ENCODE results near the gene TSHZ2. TPM values are rescaled to one million over a fixed set of nuclear protein-coding genes. Genes with fewer than 3 reads are reported as not detected.

Gene TSHZ2
- polyA plus RNA-seq, 1 donor: 10.7 TPM

GRCh38 chr20:53187392-53188068 is 215.4 kb downstream of the TSHZ2 start:
- Histone ChIP-seq H3K4me3 (ENCODE audit: low read length) (no peak overlapping the region), H3K36me3 (ENCODE audit: control insufficient read depth, insufficient read depth, low read length) (no peaks in the 10 kb centered on the region), H3K27ac (ENCODE audit: low read length) (peak overlapping the region; percentile 36), H3K4me1 (ENCODE audit: control insufficient read depth, insufficient read depth, low read length) (no peaks in the 10 kb centered on the region), H3K27me3 (ENCODE audit: control insufficient read depth, insufficient read depth, low read length) (no peaks in the 10 kb centered on the region), H3K9me3 (ENCODE audit: control insufficient read depth, low read depth, low read length) (no peaks in the 10 kb centered on the region)
- peak; percentile 12 to 14 for DNase-seq
- 73% methylated on average over 3 of the region's 10 CpGs for WGBS (ENCODE audit: insufficient coverage, low lambda C conversion rate)

- no peaks in the 10 kb centered on the region for H3K36me3 ChIP-seq (ENCODE audit: control insufficient read depth, insufficient read depth, low read length)
- no peaks in the 10 kb centered on the region for H3K4me1 ChIP-seq (ENCODE audit: control insufficient read depth, insufficient read depth, low read length)
- H3K27ac ChIP-seq (ENCODE audit: low read length): no peak overlapping the region
- no peak for DNase-seq
- H3K9me3 ChIP-seq (ENCODE audit: control insufficient read depth, low read depth, low read length): no peaks in the 10 kb centered on the region
- no peaks in the 10 kb centered on the region for H3K27me3 ChIP-seq (ENCODE audit: control insufficient read depth, insufficient read depth, low read length)
- 100% methylated on average over 1 of the region's 6 CpGs for WGBS (ENCODE audit: insufficient coverage, low lambda C conversion rate)
- no peak overlapping the region for H3K4me3 ChIP-seq (ENCODE audit: low read length)
Measured at GRCh38 chr20:53190225-53190624, 218.1 kb downstream of the TSHZ2 start.

GRCh38 chr20:53191957-53192356 is 219.8 kb downstream of the TSHZ2 start:
- Histone ChIP-seq H3K9me3 (ENCODE audit: control insufficient read depth, low read depth, low read length) (no peaks in the 10 kb centered on the region), H3K27me3 (ENCODE audit: control insufficient read depth, insufficient read depth, low read length) (no peaks in the 10 kb centered on the region), H3K27ac (ENCODE audit: low read length) (no peak overlapping the region), H3K4me3 (ENCODE audit: low read length) (no peak overlapping the region), H3K36me3 (ENCODE audit: control insufficient read depth, insufficient read depth, low read length) (no peaks in the 10 kb centered on the region), H3K4me1 (ENCODE audit: control insufficient read depth, insufficient read depth, low read length) (no peaks in the 10 kb centered on the region)
- no peak for DNase-seq
- WGBS (ENCODE audit: insufficient coverage, low lambda C conversion rate): 80% methylated on average over 1 of the region's 2 CpGs

- no peak overlapping the region for H3K4me3 ChIP-seq (ENCODE audit: low read length)
- no peak overlapping the region for H3K27ac ChIP-seq (ENCODE audit: low read length)
- no peaks in the 10 kb centered on the region for H3K36me3 ChIP-seq (ENCODE audit: control insufficient read depth, insufficient read depth, low read length)
- no peaks in the 10 kb centered on the region for H3K4me1 ChIP-seq (ENCODE audit: control insufficient read depth, insufficient read depth, low read length)
- H3K9me3 ChIP-seq (ENCODE audit: control insufficient read depth, low read depth, low read length): no peaks in the 10 kb centered on the region
- no peaks in the 10 kb centered on the region for H3K27me3 ChIP-seq (ENCODE audit: control insufficient read depth, insufficient read depth, low read length)
- WGBS (ENCODE audit: insufficient coverage, low lambda C conversion rate): 0% methylated on average over 1 of the region's 11 CpGs
- no peak for DNase-seq
Measured at GRCh38 chr20:53194306-53195290, 222.4 kb downstream of the TSHZ2 start.

GRCh38 chr20:53195876-53196610 is 223.9 kb downstream of the TSHZ2 start:
- H3K4me1 ChIP-seq (ENCODE audit: control insufficient read depth, insufficient read depth, low read length): no peaks in the 10 kb centered on the region
- H3K36me3 ChIP-seq (ENCODE audit: control insufficient read depth, insufficient read depth, low read length): no peaks in the 10 kb centered on the region
- no peaks in the 10 kb centered on the region for H3K27me3 ChIP-seq (ENCODE audit: control insufficient read depth, insufficient read depth, low read length)
- no peak overlapping the region for H3K27ac ChIP-seq (ENCODE audit: low read length)
- H3K4me3 ChIP-seq (ENCODE audit: low read length): no peak overlapping the region
- H3K9me3 ChIP-seq (ENCODE audit: control insufficient read depth, low read depth, low read length): no peaks in the 10 kb centered on the region
- DNase-seq: no peak
- WGBS (ENCODE audit: insufficient coverage, low lambda C conversion rate): 74% methylated on average over 5 of the region's 16 CpGs

- Histone ChIP-seq H3K4me1 (ENCODE audit: control insufficient read depth, insufficient read depth, low read length) (no peaks in the 10 kb centered on the region), H3K27me3 (ENCODE audit: control insufficient read depth, insufficient read depth, low read length) (no peaks in the 10 kb centered on the region), H3K27ac (ENCODE audit: low read length) (no peak overlapping the region), H3K9me3 (ENCODE audit: control insufficient read depth, low read depth, low read length) (no peaks in the 10 kb centered on the region), H3K4me3 (ENCODE audit: low read length) (no peak overlapping the region), H3K36me3 (ENCODE audit: control insufficient read depth, insufficient read depth, low read length) (no peaks in the 10 kb centered on the region)
- no peak for DNase-seq
- WGBS (ENCODE audit: insufficient coverage, low lambda C conversion rate): no CpG with 5 or more reads among the region's 6 CpGs
Measured at GRCh38 chr20:53201588-53201987, 229.4 kb downstream of the TSHZ2 start.

- no peaks in the 10 kb centered on the region for H3K4me1 ChIP-seq (ENCODE audit: control insufficient read depth, insufficient read depth, low read length)
- no peak overlapping the region for H3K27ac ChIP-seq (ENCODE audit: low read length)
- no peak for DNase-seq
- H3K27me3 ChIP-seq (ENCODE audit: control insufficient read depth, insufficient read depth, low read length): no peaks in the 10 kb centered on the region
- H3K4me3 ChIP-seq (ENCODE audit: low read length): no peak overlapping the region
- WGBS (ENCODE audit: insufficient coverage, low lambda C conversion rate): 60% methylated on average over 1 of the region's 3 CpGs
- no peaks in the 10 kb centered on the region for H3K9me3 ChIP-seq (ENCODE audit: control insufficient read depth, low read depth, low read length)
- H3K36me3 ChIP-seq (ENCODE audit: control insufficient read depth, insufficient read depth, low read length): no peaks in the 10 kb centered on the region
Measured at GRCh38 chr20:53202777-53203176, 230.6 kb downstream of the TSHZ2 start.

- H3K27me3 ChIP-seq (ENCODE audit: control insufficient read depth, insufficient read depth, low read length): no peaks in the 10 kb centered on the region
- no peak for DNase-seq
- no peak overlapping the region for H3K4me3 ChIP-seq (ENCODE audit: low read length)
- H3K9me3 ChIP-seq (ENCODE audit: control insufficient read depth, low read depth, low read length): no peaks in the 10 kb centered on the region
- H3K27ac ChIP-seq (ENCODE audit: low read length): no peak overlapping the region
- no peaks in the 10 kb centered on the region for H3K4me1 ChIP-seq (ENCODE audit: control insufficient read depth, insufficient read depth, low read length)
- H3K36me3 ChIP-seq (ENCODE audit: control insufficient read depth, insufficient read depth, low read length): no peaks in the 10 kb centered on the region
- WGBS (ENCODE audit: insufficient coverage, low lambda C conversion rate): 60% methylated on average over 1 of the region's 5 CpGs
Measured at GRCh38 chr20:53205046-53205445, 232.9 kb downstream of the TSHZ2 start.

- no peaks in the 10 kb centered on the region for H3K9me3 ChIP-seq (ENCODE audit: control insufficient read depth, low read depth, low read length)
- H3K36me3 ChIP-seq (ENCODE audit: control insufficient read depth, insufficient read depth, low read length): no peaks in the 10 kb centered on the region
- no peak overlapping the region for H3K4me3 ChIP-seq (ENCODE audit: low read length)
- H3K4me1 ChIP-seq (ENCODE audit: control insufficient read depth, insufficient read depth, low read length): no peaks in the 10 kb centered on the region
- WGBS (ENCODE audit: insufficient coverage, low lambda C conversion rate): 85% methylated on average over 4 of the region's 11 CpGs
- H3K27ac ChIP-seq (ENCODE audit: low read length): no peak overlapping the region
- DNase-seq: no peak
- no peaks in the 10 kb centered on the region for H3K27me3 ChIP-seq (ENCODE audit: control insufficient read depth, insufficient read depth, low read length)
Measured at GRCh38 chr20:53208110-53208832, 236.1 kb downstream of the TSHZ2 start.

GRCh38 chr20:53210041-53210440 is 237.9 kb downstream of the TSHZ2 start:
- H3K4me3 ChIP-seq (ENCODE audit: low read length): no peak overlapping the region
- H3K27me3 ChIP-seq (ENCODE audit: control insufficient read depth, insufficient read depth, low read length): no peaks in the 10 kb centered on the region
- H3K27ac ChIP-seq (ENCODE audit: low read length): no peak overlapping the region
- no peaks in the 10 kb centered on the region for H3K4me1 ChIP-seq (ENCODE audit: control insufficient read depth, insufficient read depth, low read length)
- no peaks in the 10 kb centered on the region for H3K36me3 ChIP-seq (ENCODE audit: control insufficient read depth, insufficient read depth, low read length)
- no peak for DNase-seq
- H3K9me3 ChIP-seq (ENCODE audit: control insufficient read depth, low read depth, low read length): no peaks in the 10 kb centered on the region
- no CpG with 5 or more reads among the region's 13 CpGs for WGBS (ENCODE audit: insufficient coverage, low lambda C conversion rate)

Measured in large intestine (tissue), 3 donors.